GM12892 (cell line): Measurements from ENCODE around the gene PI4K2B.
"Not testable (repeated sequence)": the region's sequence is repeated elsewhere in the genome, so short reads cannot be mapped to it uniquely, and the experiment has no call there.

Experiments
- POLR2A ChIP-seq: IDR thresholded peaks from 2 replicates; pipeline ENCODE4 v1.6.1; 2011; ENCODE audit warnings: low read depth, low read length, control low read depth
- POLR2AphosphoS5 ChIP-seq: IDR thresholded peaks from 2 replicates; pipeline ENCODE4 v1.6.1; 2011; ENCODE audit warnings: low read depth, low read length, control low read depth
- TAF1 ChIP-seq: IDR thresholded peaks from 2 replicates; pipeline ENCODE4 v1.6.1; 2011; ENCODE audit warnings: low read depth, mild to moderate bottlenecking, control low read depth, low read length, borderline replicate concordance

DNA sequence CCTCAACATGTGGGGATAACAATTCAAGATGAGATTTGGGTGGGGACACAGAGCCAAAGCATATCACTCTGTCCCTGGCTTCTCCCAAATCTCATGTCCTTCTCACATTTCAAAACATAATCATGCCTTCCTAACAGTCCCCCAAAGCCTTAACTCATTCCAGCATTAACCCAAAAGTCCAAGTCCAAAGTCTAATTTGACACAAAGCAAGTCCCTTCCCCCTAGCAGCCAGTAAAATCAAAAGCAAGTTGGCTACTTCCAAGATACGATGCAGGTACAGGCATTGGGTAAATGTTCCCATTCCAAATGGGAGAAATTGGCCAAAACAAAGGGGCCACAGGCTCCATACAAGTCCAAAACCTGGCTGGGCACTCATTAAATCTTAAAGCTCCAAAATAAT, 19.1 kb upstream of the PI4K2B start:
- not testable (repeated sequence) for TF ChIP-seq POLR2A, POLR2AphosphoS5, TAF1
